A549 (cell line): Measurements from ENCODE around the gene ADCY3. TPM values are rescaled to one million over a fixed set of nuclear protein-coding genes. Genes with fewer than 3 reads are reported as not detected.

Experiments
- ATAC-seq, 2 experiments: fragments of 200-7000 bp in 1 of 2; fragments of >200 bp in 1 of 2; cut with Nextera tagmentation in 1 of 2; cut with Tn5 transposase in 1 of 2; 3 replicates each; pipeline versions ENCODE4 v1.8.0 to v1.9.1; 2018 to 2020; ENCODE audit warnings: mild to moderate bottlenecking in 1 of 2, moderate library complexity in 1 of 2
- CTCF ChIA-PET: fragments of 300-600 bp; sonication (Branson Sonifier 250); formaldehyde crosslinking; extraction: SDS; loops from one replicate; lab custom pipeline; 2021; ENCODE audit warnings: antibody characterized with exemption, inconsistent platforms; lab: Yijun Ruan, JAX
- POLR2A ChIA-PET: fragments of 350-600 bp; formaldehyde crosslinking; extraction: SDS; loops from one replicate; lab custom pipeline; 2021; ENCODE audit warnings: antibody characterized with exemption, inconsistent platforms; lab: Yijun Ruan, JAX
- DNase-seq, 2 experiments: peaks; one replicate each; pipeline versions ENCODE4 v3.0.0 to v3.0.0-alpha.2; 2011 to 2016; ENCODE audit warnings: low read depth in 1 of 2, low spot score in 1 of 2
- FAIRE-seq: peaks from 2 replicates; lab custom pipeline; 2011; peaks lifted over from hg19 to GRCh38; lab: Jason Lieb, UNC
- H3K27ac ChIP-seq, 2 experiments: fragments of >200 bp; sonication (Bioruptor Twin); formaldehyde crosslinking; 3 replicates each; pipeline ENCODE4 v1.5.1; 2016 to 2017
- H3K4me1 ChIP-seq: fragments of >200 bp; sonication (Bioruptor Twin); formaldehyde crosslinking; 3 replicates; pipeline ENCODE4 v1.6.1; 2016
- H3K4me2 ChIP-seq: fragments of >200 bp; sonication (Bioruptor Twin); formaldehyde crosslinking; 3 replicates; pipeline ENCODE4 v1.6.1; 2016
- H3K4me3 ChIP-seq: fragments of >200 bp; sonication (Bioruptor Twin); formaldehyde crosslinking; 3 replicates; pipeline ENCODE4 v1.5.1; 2016
- H3K9me3 ChIP-seq: fragments of >200 bp; sonication (Bioruptor Twin); formaldehyde crosslinking; 3 replicates; pipeline ENCODE4 v1.6.1; 2016
- BHLHE40 ChIP-seq: IDR thresholded peaks from 2 replicates; pipeline ENCODE4 v1.6.1; 2012; ENCODE audit warnings: low read depth, low read length, inconsistent platforms
- CBX2 ChIP-seq: fragments of 200-600 bp; sonication (generic); IDR thresholded peaks from 2 replicates; pipeline ENCODE4 v1.6.1; 2016; ENCODE audit warnings: low read depth, mild to moderate bottlenecking, borderline replicate concordance
- CBX8 ChIP-seq: fragments of 200-600 bp; sonication (generic); IDR thresholded peaks from 2 replicates; pipeline ENCODE4 v1.6.1; 2016
- CEBPB ChIP-seq, 2 experiments: fragments of >200 bp in 1 of 2; sonication (Bioruptor Twin) in 1 of 2; formaldehyde crosslinking in 1 of 2; IDR thresholded peaks; 2 replicates each; pipeline ENCODE4 v1.6.1; 2012 to 2016
- CHD2 ChIP-seq: fragments of 150-350 bp; IDR thresholded peaks from 2 replicates; pipeline ENCODE4 v1.6.1; 2014; ENCODE audit warnings: low read length; ENCODE audit not compliant: partially characterized antibody
- E2F6 ChIP-seq: IDR thresholded peaks from 2 replicates; pipeline ENCODE4 v1.6.1; 2012; ENCODE audit warnings: low read depth, borderline replicate concordance
- EHF ChIP-seq: fragments of 250-450 bp; sonication (Bioruptor Pico); IDR thresholded peaks from 2 replicates; pipeline ENCODE4 v1.5.0; 2020; ENCODE audit warnings: mild to moderate bottlenecking
- EP300 ChIP-seq, 2 experiments: fragments of >200 bp; sonication (Bioruptor Twin); formaldehyde crosslinking; IDR thresholded peaks; 2 replicates in 1 of 2; 3 replicates in 1 of 2; pipeline ENCODE4 v1.6.1; 2016 to 2017
- ESRRA ChIP-seq: fragments of 150-350 bp; IDR thresholded peaks from 2 replicates; pipeline ENCODE4 v1.6.1; 2014; ENCODE audit warnings: mild to moderate bottlenecking, low read length, borderline replicate concordance
- FOSB ChIP-seq: fragments of 250-450 bp; sonication (Bioruptor Pico); IDR thresholded peaks from 2 replicates; pipeline ENCODE4 v1.5.0; 2020; ENCODE audit warnings: mild to moderate bottlenecking, moderate library complexity
- HES2 ChIP-seq: fragments of >200 bp; sonication (Bioruptor Twin); formaldehyde crosslinking; IDR thresholded peaks from 2 replicates; pipeline ENCODE4 v1.6.1; 2016
- HEYL ChIP-seq: fragments of 250-450 bp; sonication (Bioruptor Pico); IDR thresholded peaks from 2 replicates; pipeline ENCODE4 v1.8.0; 2021; ENCODE audit warnings: mild to moderate bottlenecking, moderate library complexity
- MAFK ChIP-seq: fragments of 450-650 bp; IDR thresholded peaks from 2 replicates; pipeline ENCODE4 v1.6.1; 2014; ENCODE audit not compliant: partially characterized antibody
- MAX ChIP-seq: IDR thresholded peaks from 2 replicates; pipeline ENCODE4 v1.6.1; 2012
- MAZ ChIP-seq: fragments of 150-350 bp; IDR thresholded peaks from 2 replicates; pipeline ENCODE4 v1.6.1; 2014; ENCODE audit warnings: antibody characterized with exemption, low read depth, low read length, borderline replicate concordance
- NFE2L2 ChIP-seq: fragments of 150-350 bp; conservative IDR thresholded peaks from 2 replicates; pipeline ENCODE4 v1.6.1; 2014; ENCODE audit warnings: low read length
- NR3C1 ChIP-seq: fragments of >200 bp; sonication (Bioruptor Twin); formaldehyde crosslinking; IDR thresholded peaks from 3 replicates; pipeline ENCODE4 v1.6.1; 2017
- PBX3 ChIP-seq: IDR thresholded peaks from 2 replicates; pipeline ENCODE4 v1.6.1; 2012
- POLR2AphosphoS2 ChIP-seq: conservative IDR thresholded peaks from 2 replicates; pipeline ENCODE4 v1.6.1; 2012; ENCODE audit warnings: low read length, improper control_type of control experiment, inconsistent platforms
- RARB ChIP-seq: fragments of 250-450 bp; sonication (Bioruptor Pico); IDR thresholded peaks from 2 replicates; pipeline ENCODE4 v1.8.0; 2021; ENCODE audit warnings: mild to moderate bottlenecking, moderate library complexity
- RCOR1 ChIP-seq: fragments of 150-350 bp; IDR thresholded peaks from 2 replicates; pipeline ENCODE4 v1.6.1; 2014; ENCODE audit warnings: antibody characterized with exemption, low read length, low read depth
- TP53 ChIP-seq: fragments of 250-450 bp; sonication (Bioruptor Pico); IDR thresholded peaks from 2 replicates; pipeline ENCODE4 v1.5.0; 2021; ENCODE audit warnings: mild to moderate bottlenecking, moderate library complexity
- ZC3H11A ChIP-seq: fragments of 450-650 bp; IDR thresholded peaks from 2 replicates; pipeline ENCODE4 v1.6.1; 2014; ENCODE audit warnings: antibody characterized with exemption, mild to moderate bottlenecking
- ZFP36 ChIP-seq: fragments of 450-650 bp; IDR thresholded peaks from 2 replicates; pipeline ENCODE4 v1.6.1; 2014; ENCODE audit warnings: borderline replicate concordance; ENCODE audit not compliant: partially characterized antibody
- ZNF302 ChIP-seq: fragments of 250-450 bp; sonication (Bioruptor Pico); IDR thresholded peaks from 2 replicates; pipeline ENCODE4 v1.9.0; 2021; ENCODE audit warnings: inconsistent platforms, mild to moderate bottlenecking, moderate library complexity
- WGBS: methylation state at CpG from one replicate; pipeline ENCODE4 v1.1.6; 2017; ENCODE audit errors: missing lambda C conversion rate; 5-methylcytosine and 5-hydroxymethylcytosine counted together
- polyA plus RNA-seq, 4 experiments: library from polyadenylated mRNA; depleted of rRNA in 3 of 4; stranded (reverse); fragments of >200 nt; fragmentation: RNase III in 1 of 4; extraction: RNeasy Plus Mini Kit Qiagen cat#74134 plus additional on column Dnase treatment in 1 of 4; gene quantifications; 2 replicates in 3 of 4; 3 replicates in 1 of 4; pipeline ENCODE4 v1.2.3, GENCODE V29; 2011 to 2017
- TF ChIP-seq, protein P1 (sequence below): fragments of >200 bp; sonication (Bioruptor Twin); formaldehyde crosslinking; IDR thresholded peaks from 3 replicates; pipeline ENCODE4 v1.5.1; 2016
- TF ChIP-seq, protein P2 (sequence below): fragments of >200 bp; sonication (Bioruptor Twin); formaldehyde crosslinking; IDR thresholded peaks from 3 replicates; pipeline ENCODE4 v1.6.1; 2016
- TF ChIP-seq, protein P3 (sequence below): fragments of 450-650 bp; IDR thresholded peaks from 2 replicates; pipeline ENCODE4 v1.6.1; 2014; ENCODE audit warnings: antibody characterized with exemption

Gene ADCY3
- polyA plus RNA-seq, 2 of the 4 experiments (the other 2 are of a cell fraction): 37.4 to 65.4 TPM

GRCh38 chr2:24839729-24840128, 80.3 kb downstream of the ADCY3 start:
- POLR2A ChIA-PET: no interaction called here
- CTCF ChIA-PET: interaction anchor here (0.7 to 4.2 kb wide), 7 partner anchors 10 to 430 kb away, joined by 3 to 25 read pairs (median 4); partner anchors contain the start of genes CENPO and PTRHD1
- H3K4me2 ChIP-seq: no peak overlapping the region
- no peaks in the 10 kb centered on the region for H3K4me1 ChIP-seq
- no peaks in the 10 kb centered on the region for H3K9me3 ChIP-seq
- FAIRE-seq (no peak), ATAC-seq (no peak), DNase-seq (no peak)
- whole genome bisulfite sequencing: 90% methylated on average over 15 of the region's 15 CpGs
- no peak overlapping the region for H3K27ac ChIP-seq
- H3K4me3 ChIP-seq: no peak overlapping the region
- TF ChIP-seq EHF (CRISPR knock-in tag) (no peak), CHD2 (no peak), MAX (no peak), MAZ (no peak), CBX8 (no peak), FOSB (CRISPR knock-in tag) (no peak), ESRRA (no peak), HEYL (CRISPR knock-in tag) (no peak), CBX2 (no peak), TP53 (no peak), PBX3 (no peak)
- TF ChIP-seq, protein P1, sequence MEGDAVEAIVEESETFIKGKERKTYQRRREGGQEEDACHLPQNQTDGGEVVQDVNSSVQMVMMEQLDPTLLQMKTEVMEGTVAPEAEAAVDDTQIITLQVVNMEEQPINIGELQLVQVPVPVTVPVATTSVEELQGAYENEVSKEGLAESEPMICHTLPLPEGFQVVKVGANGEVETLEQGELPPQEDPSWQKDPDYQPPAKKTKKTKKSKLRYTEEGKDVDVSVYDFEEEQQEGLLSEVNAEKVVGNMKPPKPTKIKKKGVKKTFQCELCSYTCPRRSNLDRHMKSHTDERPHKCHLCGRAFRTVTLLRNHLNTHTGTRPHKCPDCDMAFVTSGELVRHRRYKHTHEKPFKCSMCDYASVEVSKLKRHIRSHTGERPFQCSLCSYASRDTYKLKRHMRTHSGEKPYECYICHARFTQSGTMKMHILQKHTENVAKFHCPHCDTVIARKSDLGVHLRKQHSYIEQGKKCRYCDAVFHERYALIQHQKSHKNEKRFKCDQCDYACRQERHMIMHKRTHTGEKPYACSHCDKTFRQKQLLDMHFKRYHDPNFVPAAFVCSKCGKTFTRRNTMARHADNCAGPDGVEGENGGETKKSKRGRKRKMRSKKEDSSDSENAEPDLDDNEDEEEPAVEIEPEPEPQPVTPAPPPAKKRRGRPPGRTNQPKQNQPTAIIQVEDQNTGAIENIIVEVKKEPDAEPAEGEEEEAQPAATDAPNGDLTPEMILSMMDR: no peak
- TF ChIP-seq, protein P2, sequence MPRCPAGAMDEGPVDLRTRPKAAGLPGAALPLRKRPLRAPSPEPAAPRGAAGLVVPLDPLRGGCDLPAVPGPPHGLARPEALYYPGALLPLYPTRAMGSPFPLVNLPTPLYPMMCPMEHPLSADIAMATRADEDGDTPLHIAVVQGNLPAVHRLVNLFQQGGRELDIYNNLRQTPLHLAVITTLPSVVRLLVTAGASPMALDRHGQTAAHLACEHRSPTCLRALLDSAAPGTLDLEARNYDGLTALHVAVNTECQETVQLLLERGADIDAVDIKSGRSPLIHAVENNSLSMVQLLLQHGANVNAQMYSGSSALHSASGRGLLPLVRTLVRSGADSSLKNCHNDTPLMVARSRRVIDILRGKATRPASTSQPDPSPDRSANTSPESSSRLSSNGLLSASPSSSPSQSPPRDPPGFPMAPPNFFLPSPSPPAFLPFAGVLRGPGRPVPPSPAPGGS: no peak

DNA sequence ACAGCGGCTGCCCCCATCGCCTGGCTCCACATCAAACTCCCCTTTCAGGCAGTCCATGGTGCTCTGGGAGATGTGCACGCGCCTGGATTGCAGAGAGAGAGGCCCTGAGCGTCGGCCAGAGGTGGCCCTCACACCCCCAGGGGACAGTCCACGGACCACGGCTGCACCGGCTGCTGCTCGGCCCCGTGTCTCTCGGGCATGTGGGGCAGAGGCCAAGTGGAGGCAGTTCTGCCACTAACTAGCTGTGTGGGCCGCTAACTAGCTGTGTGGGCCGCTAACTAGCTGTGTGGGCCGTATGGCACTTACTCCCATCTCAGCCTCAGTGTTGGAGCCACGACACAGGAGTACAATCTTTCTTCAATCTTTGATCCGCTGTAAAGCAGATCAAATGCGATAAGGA, 81.5 kb downstream of the ADCY3 start:
- no peak for FAIRE-seq
- Histone ChIP-seq H3K4me3 (no peak overlapping the region), H3K27ac (no peak overlapping the region)
- 91% methylated on average over 16 of the region's 18 CpGs for WGBS
- TF ChIP-seq RCOR1 (no peak), POLR2AphosphoS2 (no peak), NR3C1 (no peak), CBX2 (no peak), RARB (no peak), E2F6 (no peak), ZNF302 (CRISPR knock-in tag) (no peak)
- TF ChIP-seq, all 56 proteins: peak for 0
- DNase-seq: no peak
- POLR2A ChIA-PET: interaction anchor here (0.7 kb wide), 1 partner anchor 357 kb away, joined by 6 read pairs; no protein-coding TSS in a partner anchor
- no peaks in the 10 kb centered on the region for H3K9me3 ChIP-seq
- CTCF ChIA-PET: interaction anchor here (0.8 to 4.2 kb wide), 5 partner anchors 11 to 358 kb away, joined by 3 to 25 read pairs (median 4); partner anchors contain the start of genes CENPO and PTRHD1
- no peak overlapping the region for H3K4me2 ChIP-seq
- ATAC-seq: no peak
- no peaks in the 10 kb centered on the region for H3K4me1 ChIP-seq

- POLR2A ChIA-PET: no interaction called here
- FAIRE-seq: no peak
- TF ChIP-seq TP53 (no peak), NR3C1 (no peak), BHLHE40 (no peak), HES2 (no peak), ZC3H11A (no peak), MAFK (no peak), PBX3 (no peak), NFE2L2 (no peak), ZFP36 (no peak), ESRRA (no peak), CBX2 (no peak), EP300 (IDR thresholded peaks at IDR 0.05) (no peak), CEBPB (IDR thresholded peaks at IDR 0.05) (no peak)
- TF ChIP-seq, protein P3, sequence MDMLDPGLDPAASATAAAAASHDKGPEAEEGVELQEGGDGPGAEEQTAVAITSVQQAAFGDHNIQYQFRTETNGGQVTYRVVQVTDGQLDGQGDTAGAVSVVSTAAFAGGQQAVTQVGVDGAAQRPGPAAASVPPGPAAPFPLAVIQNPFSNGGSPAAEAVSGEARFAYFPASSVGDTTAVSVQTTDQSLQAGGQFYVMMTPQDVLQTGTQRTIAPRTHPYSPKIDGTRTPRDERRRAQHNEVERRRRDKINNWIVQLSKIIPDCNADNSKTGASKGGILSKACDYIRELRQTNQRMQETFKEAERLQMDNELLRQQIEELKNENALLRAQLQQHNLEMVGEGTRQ: no peak
Observed at GRCh38 chr2:24837996-24838513, 82.0 kb downstream of the ADCY3 start.

More at GRCh38 chr2:24837996-24838513, 82.0 kb downstream of the ADCY3 start:
- Histone ChIP-seq H3K27ac (no peak overlapping the region), H3K4me3 (no peak overlapping the region), H3K4me1 (no peaks in the 10 kb centered on the region), H3K4me2 (no peak overlapping the region), H3K9me3 (no peaks in the 10 kb centered on the region)
- CTCF ChIA-PET: interaction anchor here (0.7 to 4.2 kb wide), 5 partner anchors 10 to 429 kb away, joined by 4 to 25 read pairs (median 8); no protein-coding TSS in a partner anchor
- WGBS: 95% methylated on average over 4 of the region's 5 CpGs
- DNase-seq (no peak), ATAC-seq (no peak)
